GM21367 (cell line): Measurements from ENCODE around the gene SVOP.
"Not testable (repeated sequence)": the region's sequence is repeated elsewhere in the genome, so short reads cannot be mapped to it uniquely, and the experiment has no call there.

Source experiments
- ATAC-seq: cut with Tn5 transposase; IDR thresholded peaks from one replicate; pipeline ENCODE4 v1.9.1; 2021; ENCODE audit not compliant: unreplicated experiment

SVOP gene

DNA sequence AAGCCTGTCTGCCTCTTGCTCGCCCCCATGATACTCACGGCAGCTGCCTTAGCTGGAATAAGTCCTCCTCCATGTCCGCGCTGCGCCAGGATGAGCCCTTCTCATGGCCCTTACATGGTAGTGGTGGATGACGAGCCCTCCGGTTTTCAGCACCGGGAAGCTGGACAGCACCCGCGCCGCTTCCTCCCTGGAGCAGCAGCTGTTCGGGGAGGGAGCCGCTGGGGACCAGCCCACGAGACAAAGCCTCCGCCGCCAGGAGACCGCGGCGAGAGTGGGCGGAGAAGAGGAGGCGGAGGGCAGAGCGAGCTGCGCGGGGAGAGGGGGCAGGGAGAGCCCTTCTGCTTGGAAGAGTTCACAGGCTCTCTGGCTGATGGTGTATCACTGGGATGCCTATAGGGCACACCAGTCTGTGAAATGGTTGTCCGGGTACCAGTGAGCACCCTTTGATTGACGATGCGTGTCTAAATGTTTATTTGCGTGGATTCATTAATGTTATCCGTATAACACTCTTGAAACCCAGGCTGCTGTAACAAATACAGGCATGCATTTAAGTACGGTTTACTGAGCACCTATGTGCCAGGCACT lies at the start of gene SVOP:
TSS of gene SVOP (minus strand) at position 273 of the 585 bp plus-strand sequence. CDS start at position 73, 200 bp downstream.
- no peak for ATAC-seq

DNA sequence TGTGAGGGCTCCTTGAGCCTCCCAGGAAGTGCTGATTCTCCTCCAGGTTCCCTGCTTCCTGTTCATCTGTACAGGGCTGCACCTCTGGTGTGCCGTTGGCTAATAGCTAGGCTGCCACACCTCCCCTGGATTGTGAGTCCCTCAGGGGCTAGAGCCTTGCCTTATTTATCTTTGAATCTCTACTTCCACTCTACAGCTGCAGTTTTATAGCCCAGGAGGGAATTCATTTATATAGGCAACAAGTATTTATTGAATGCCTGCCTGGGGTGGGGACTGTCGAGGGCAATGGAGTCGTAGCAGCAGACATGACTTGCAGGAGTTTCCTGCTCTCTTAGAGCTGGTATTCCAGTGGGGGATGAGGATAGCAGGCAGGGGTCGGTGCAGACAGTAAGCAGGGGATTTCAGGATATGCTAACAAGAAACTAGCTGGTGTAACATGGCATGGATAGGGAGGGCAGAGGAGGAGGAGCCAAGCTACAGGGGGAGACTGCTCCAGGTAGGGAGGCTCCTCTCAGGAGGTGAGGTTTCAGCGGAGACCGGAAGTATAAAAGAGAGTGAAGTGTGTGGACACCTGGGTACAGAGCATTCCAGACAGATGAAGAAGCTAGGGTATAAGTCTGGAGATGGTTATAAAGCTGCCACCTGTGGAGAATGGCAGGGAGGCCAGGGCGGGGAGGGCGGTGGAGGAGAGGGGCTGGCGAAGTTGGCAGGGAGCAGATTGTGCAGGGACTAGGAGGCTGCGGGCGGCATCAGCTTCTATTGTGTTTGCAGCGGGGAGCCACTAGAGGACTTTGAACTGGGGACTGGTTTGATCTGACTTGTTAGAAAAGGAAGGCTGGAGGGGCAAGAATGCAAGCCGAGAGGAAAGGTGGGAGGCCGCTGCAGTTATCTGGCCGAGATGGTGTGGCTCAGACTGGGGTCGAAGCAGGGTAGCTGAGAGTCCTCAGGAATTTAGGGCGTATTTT lies 48.7 kb upstream of the SVOP start:
- no peak for ATAC-seq

GRCh38 chr12:109065853-109066193 lies 45.0 kb upstream of the SVOP start:
- no peak for ATAC-seq

DNA sequence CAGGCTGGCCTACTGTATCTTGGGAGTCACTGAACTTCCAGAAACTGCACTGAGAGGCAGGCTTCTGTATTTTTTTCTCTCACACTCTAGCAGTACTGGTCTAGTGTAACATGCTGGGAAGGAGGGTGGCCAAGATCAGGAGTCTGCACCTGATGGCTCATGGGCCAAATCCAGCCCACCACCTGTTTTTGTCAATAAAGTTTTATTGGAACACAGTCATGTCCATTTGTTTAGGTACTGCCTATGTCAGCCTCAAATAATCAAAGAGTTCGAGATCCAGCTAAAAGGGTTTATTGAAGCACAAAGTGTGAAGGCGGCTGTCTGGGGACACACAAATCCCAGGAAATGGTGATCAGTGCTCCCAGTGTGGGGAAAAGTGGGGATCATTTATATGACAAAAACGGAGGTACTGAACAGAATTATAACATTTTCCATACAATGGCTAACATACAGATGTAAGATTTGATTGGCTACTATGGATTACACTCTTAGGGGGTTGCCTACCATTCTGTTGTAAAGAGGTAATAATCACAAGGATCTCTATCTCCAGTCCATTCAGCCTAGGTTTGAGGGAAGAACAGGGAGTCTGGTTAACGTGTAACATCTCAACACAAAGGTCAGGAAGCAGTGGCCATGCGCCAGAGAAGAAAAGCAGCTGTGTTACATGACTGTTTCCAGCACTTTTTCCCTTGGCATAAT lies 44.4 kb upstream of the SVOP start:
- no peak for ATAC-seq

- no peak for ATAC-seq
Measured at GRCh38 chr12:109064143-109064542, 43.3 kb upstream of the SVOP start.

- no peak for ATAC-seq
Measured at GRCh38 chr12:109058773-109059172, 37.9 kb upstream of the SVOP start.

- no peak for ATAC-seq
Measured at GRCh38 chr12:109057376-109057775, 36.5 kb upstream of the SVOP start.

DNA sequence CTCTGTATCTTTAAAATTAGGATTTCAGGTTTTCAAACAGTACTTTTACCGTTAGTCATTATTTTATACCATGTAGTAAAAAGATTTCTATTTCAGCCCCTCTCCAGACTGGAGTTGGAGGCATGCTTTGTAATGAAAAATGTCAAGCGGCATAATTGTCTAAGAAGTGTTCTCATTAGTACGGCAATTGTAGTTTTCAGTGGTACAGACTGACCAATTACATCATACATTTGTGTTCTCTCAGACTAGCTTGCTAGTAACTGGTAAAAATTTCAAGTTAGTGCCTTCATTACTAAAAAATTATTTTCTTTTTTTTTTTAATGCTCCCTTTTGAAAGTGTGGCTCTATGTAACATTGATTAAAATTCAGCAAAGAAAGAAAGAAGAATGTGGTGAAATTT lies 36.0 kb upstream of the SVOP start:
- ATAC-seq, result no peak

DNA sequence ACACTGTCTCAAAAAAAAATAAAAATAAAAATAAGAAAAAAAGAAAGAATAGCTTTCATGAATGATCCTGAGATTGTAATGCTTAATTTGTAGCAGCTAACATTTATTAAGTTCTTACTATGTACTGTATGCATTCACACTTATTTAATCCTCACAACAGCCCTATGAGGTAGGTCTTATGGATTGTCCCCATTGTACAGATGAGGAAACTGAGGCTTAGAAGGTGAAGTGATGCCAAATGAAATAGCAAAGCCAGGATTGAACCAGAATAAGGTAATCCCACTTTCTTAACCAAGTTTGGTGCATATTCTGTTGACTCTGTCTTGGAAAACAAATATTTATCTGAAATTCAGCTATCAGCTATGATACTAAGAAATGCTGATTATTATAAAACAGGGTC lies 33.7 kb upstream of the SVOP start:
- no peak for ATAC-seq

- not testable (repeated sequence) for ATAC-seq
Measured at GRCh38 chr12:109054124-109054513, 33.3 kb upstream of the SVOP start.

- no peak for ATAC-seq
Measured at GRCh38 chr12:109053382-109054123, 32.7 kb upstream of the SVOP start.

- ATAC-seq, result peak; percentile 61
Measured at GRCh38 chr12:109052414-109053323, 31.8 kb upstream of the SVOP start, which contains the start of gene USP30. USP30 (plus strand) TSS chr12:109052576; CDS start chr12:109052679, 103 bp downstream.

DNA sequence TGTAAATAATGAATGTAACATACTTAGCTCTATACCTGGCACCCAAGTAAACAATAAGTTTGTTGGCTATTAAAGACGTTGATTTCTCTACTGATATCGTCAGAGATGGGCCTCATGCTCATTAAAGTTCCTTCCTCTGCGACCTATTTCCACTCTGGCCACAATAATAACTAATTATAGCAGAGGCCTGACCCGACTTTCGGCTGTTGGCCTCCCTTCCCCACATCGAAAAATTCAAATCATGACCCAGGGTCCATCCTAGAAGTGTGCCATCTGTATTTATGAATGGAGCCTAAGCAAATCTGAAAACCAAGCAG lies 31.2 kb upstream of the SVOP start:
- ATAC-seq, result no peak

DNA sequence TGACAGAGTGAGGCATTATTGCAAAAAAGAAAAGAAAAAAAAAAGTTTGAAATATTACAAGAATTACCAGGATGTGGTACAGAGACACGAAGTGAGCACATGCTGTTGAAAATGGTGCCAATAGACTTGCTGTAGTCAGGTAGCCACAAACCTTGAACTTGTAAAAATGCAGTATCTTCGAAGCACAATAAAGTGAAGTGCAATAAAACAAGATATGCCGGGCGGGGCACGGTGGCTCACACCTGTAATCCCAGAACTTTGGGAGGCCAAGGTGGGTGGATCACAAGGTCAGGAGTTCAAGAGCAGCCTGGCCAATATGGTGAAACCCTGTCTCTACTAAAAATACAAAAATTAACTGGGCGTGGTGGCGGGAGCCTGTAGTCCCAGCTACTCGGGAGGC lies 28.9 kb upstream of the SVOP start:
- ATAC-seq, result not testable (repeated sequence)

DNA sequence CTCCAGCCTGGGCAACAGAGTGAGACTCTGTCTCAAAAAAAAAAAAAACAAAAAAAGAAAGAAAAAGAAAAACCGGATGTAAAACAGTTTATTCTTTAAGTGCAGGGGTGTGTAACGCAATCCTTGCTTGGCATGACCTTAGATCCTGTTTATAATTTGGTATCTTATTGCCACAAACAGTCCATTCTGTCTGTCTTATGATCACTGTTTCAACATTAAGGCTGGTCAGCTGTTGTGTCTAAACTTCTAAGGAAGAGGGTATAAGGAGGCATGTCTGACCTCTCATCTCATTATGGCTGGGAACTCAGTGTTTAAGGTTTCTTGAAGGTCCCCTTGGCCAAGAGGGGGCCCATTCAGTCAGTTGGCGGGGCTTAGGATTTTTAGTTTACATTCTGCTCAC lies 27.8 kb upstream of the SVOP start:
- not testable (repeated sequence) for ATAC-seq

GRCh38 chr12:109047081-109047805 lies 26.4 kb upstream of the SVOP start:
- no peak for ATAC-seq

- ATAC-seq, result no peak
Measured at GRCh38 chr12:109044241-109044640, 23.4 kb upstream of the SVOP start.

DNA sequence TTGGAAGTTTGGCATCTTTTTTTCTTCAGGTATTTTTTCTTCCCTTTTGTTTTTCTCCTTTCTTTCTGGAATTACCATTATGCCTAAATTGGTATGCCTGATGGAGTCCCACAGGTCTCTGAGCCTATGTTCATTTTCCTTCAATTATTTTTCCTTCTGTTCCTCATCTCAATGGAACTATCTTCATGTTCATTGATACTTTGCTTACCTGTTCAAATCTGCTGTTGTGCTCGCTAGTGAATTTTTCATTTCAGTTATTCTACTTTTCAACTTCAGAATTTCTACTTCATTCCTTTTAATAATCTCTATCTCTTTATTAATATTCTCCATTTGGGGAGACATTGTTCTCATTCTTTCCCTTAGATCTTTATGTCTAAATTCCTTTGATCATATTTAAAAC lies 16.1 kb upstream of the SVOP start:
- ATAC-seq, result no peak
